ENCODE results near the gene ASGR1. TPM values are rescaled to one million over a fixed set of nuclear protein-coding genes. Genes with fewer than 3 reads are reported as not detected.
"Not testable (repeated sequence)": the region's sequence is repeated elsewhere in the genome, so short reads cannot be mapped to it uniquely, and the experiment has no call there.

Gene ASGR1
- polyA plus RNA-seq, 1 donor from 2014 or later = 80.2 TPM

DNA sequence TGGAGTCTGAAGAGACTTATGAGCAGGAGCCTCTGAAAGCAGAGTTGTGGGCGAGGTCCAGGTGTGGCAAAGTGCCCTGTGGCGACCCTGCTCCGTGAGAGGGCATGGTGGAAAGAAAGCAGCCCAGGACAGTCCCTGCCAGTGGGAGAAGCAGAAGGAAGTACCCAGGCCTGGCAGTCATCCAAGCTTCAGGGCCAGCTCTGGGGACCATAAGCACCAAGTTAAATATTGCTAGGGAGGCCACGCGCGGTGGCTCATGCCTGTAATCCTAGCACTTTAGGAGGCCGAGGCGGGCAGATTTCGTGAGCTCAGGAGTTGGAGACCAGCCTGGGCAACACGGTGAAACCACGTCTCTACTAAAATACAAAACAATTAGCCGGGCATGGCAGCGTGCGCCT, 4.9 kb upstream of the ASGR1 start:
- Histone ChIP-seq H3F3A (ENCODE audit: insufficient read depth, low read length, poor library complexity, severe bottlenecking) (no peaks in the 10 kb centered on the region), H4K20me1 (ENCODE audit: insufficient read depth) (no peaks in the 10 kb centered on the region), H3K9me3 (ENCODE audit: low read length) (no peaks in the 10 kb centered on the region), H3K36me3 (ENCODE audit: insufficient read depth, low read length) (no peaks in the 10 kb centered on the region), H3K27me3 (ENCODE audit: insufficient read depth, low read depth, low read length) (no peaks in the 10 kb centered on the region), H2AFZ (ENCODE audit: low read depth, low read length) (no peak overlapping the region), H3K79me2 (replicated peaks; ENCODE audit: insufficient read depth, low read length) (no peaks in the 10 kb centered on the region), H3K4me2 (ENCODE audit: low read length) (no peak overlapping the region), H3K4me3 (ENCODE audit: low read length) (no peak overlapping the region), H3K27ac (ENCODE audit: low read length) (no peak overlapping the region), H3K9ac (ENCODE audit: low read length) (no peak overlapping the region), H3K9me2 (ENCODE audit: insufficient read depth, low read length) (no peaks in the 10 kb centered on the region)
- TF ChIP-seq EZH2 (IDR thresholded peaks at IDR 0.05; ENCODE audit: borderline replicate concordance, insufficient read depth, low read length, poor library complexity, severe bottlenecking) = no peak
- no peak for TF ChIP-seq POLR2AphosphoS5 (IDR thresholded peaks at IDR 0.05)
- TF ChIP-seq MXI1 (conservative IDR thresholded peaks at IDR 0.05; ENCODE audit: poor library complexity, severe bottlenecking) = no peak
- no peak for TF ChIP-seq REST (IDR thresholded peaks at IDR 0.05; ENCODE audit: borderline replicate concordance)
- TF ChIP-seq RAD21 (conservative IDR thresholded peaks at IDR 0.05) = no peak
- no peak for TF ChIP-seq SMC3 (conservative IDR thresholded peaks at IDR 0.05; ENCODE audit: poor library complexity)
- TF ChIP-seq TAF1 (IDR thresholded peaks at IDR 0.05; ENCODE audit: low read depth) = no peak
- no peak for TF ChIP-seq CTCF (IDR thresholded peaks at IDR 0.05; ENCODE audit: poor library complexity, severe bottlenecking)
- no peak for TF ChIP-seq EP300 (conservative IDR thresholded peaks at IDR 0.05; ENCODE audit: poor library complexity, severe bottlenecking)

GRCh38 chr17:7183433-7184090, 4.4 kb upstream of the ASGR1 start:
- H3K9me2 ChIP-seq (ENCODE audit: insufficient read depth, low read length) = no peaks in the 10 kb centered on the region
- H3K4me2 ChIP-seq (ENCODE audit: low read length) = no peak overlapping the region
- H3F3A ChIP-seq (ENCODE audit: insufficient read depth, low read length, poor library complexity, severe bottlenecking) = no peaks in the 10 kb centered on the region
- H3K36me3 ChIP-seq (ENCODE audit: insufficient read depth, low read length) = no peaks in the 10 kb centered on the region
- H4K20me1 ChIP-seq (ENCODE audit: insufficient read depth) = no peaks in the 10 kb centered on the region
- no peak overlapping the region for H3K4me3 ChIP-seq (ENCODE audit: low read length)
- TF ChIP-seq SMC3 (conservative IDR thresholded peaks at IDR 0.05; ENCODE audit: poor library complexity) = no peak
- TF ChIP-seq RAD21 (conservative IDR thresholded peaks at IDR 0.05) = no peak
- TF ChIP-seq EP300 (conservative IDR thresholded peaks at IDR 0.05; ENCODE audit: poor library complexity, severe bottlenecking) = no peak
- no peak for TF ChIP-seq REST (IDR thresholded peaks at IDR 0.05; ENCODE audit: borderline replicate concordance)
- no peak for TF ChIP-seq CTCF (IDR thresholded peaks at IDR 0.05; ENCODE audit: poor library complexity, severe bottlenecking)
- no peak for TF ChIP-seq POLR2AphosphoS5 (IDR thresholded peaks at IDR 0.05)
- no peak for TF ChIP-seq EZH2 (IDR thresholded peaks at IDR 0.05; ENCODE audit: borderline replicate concordance, insufficient read depth, low read length, poor library complexity, severe bottlenecking)
- no peak for TF ChIP-seq MXI1 (conservative IDR thresholded peaks at IDR 0.05; ENCODE audit: poor library complexity, severe bottlenecking)
- TF ChIP-seq TAF1 (IDR thresholded peaks at IDR 0.05; ENCODE audit: low read depth) = no peak
- no peak overlapping the region for H2AFZ ChIP-seq (ENCODE audit: low read depth, low read length)
- no peaks in the 10 kb centered on the region for H3K27me3 ChIP-seq (ENCODE audit: insufficient read depth, low read depth, low read length)
- H3K79me2 ChIP-seq (replicated peaks; ENCODE audit: insufficient read depth, low read length) = no peaks in the 10 kb centered on the region
- H3K9me3 ChIP-seq (ENCODE audit: low read length) = no peaks in the 10 kb centered on the region
- H3K27ac ChIP-seq (ENCODE audit: low read length) = no peak overlapping the region
- H3K9ac ChIP-seq (ENCODE audit: low read length) = no peak overlapping the region

- H3K4me2 ChIP-seq (ENCODE audit: low read length) = not testable (repeated sequence)
Measured at GRCh38 chr17:7182101-7182500, 2.9 kb upstream of the ASGR1 start.

More at GRCh38 chr17:7182101-7182500, 2.9 kb upstream of the ASGR1 start:
- not testable (repeated sequence) for H3K79me2 ChIP-seq (replicated peaks; ENCODE audit: insufficient read depth, low read length); H3K27me3 ChIP-seq (ENCODE audit: insufficient read depth, low read depth, low read length); H3K9me2 ChIP-seq (ENCODE audit: insufficient read depth, low read length); H2AFZ ChIP-seq (ENCODE audit: low read depth, low read length); H3K9ac ChIP-seq (ENCODE audit: low read length); H3K27ac ChIP-seq (ENCODE audit: low read length); H3K36me3 ChIP-seq (ENCODE audit: insufficient read depth, low read length); H4K20me1 ChIP-seq (ENCODE audit: insufficient read depth); H3K9me3 ChIP-seq (ENCODE audit: low read length); H3K4me3 ChIP-seq (ENCODE audit: low read length); H3F3A ChIP-seq (ENCODE audit: insufficient read depth, low read length, poor library complexity, severe bottlenecking)
